ENCODE measurements around the gene SNURF. TPM values are rescaled to one million over a fixed set of nuclear protein-coding genes. Genes with fewer than 3 reads are reported as not detected.

Gene SNURF
- total RNA-seq, 1 experiment from 2014 or later: 50.8 TPM

- ATAC-seq: no peak
- Mint-ChIP-seq H3K9me3 (peaks cover 20% of the 10 kb centered on the region), H3K36me3 (peaks cover 92% of the 10 kb centered on the region), H3K4me3 (peak overlapping the region; percentile 49), H3K4me1 (peaks cover 60% of the 10 kb centered on the region), H3K27me3 (ENCODE audit: low read depth) (peaks cover under 1% of the 10 kb centered on the region; the same call in 1 of the 2 replicates), H3K27ac (peak overlapping the region; percentile 87; the same call in 1 of the 2 replicates)
- TF ChIP-seq ELF4 (CRISPR knock-in tag; IDR thresholded peaks at IDR 0.05; ENCODE audit: low read depth): no peak
- TF ChIP-seq TEAD1 (CRISPR knock-in tag; IDR thresholded peaks at IDR 0.05): no peak
- TF ChIP-seq ESRRA (CRISPR knock-in tag; IDR thresholded peaks at IDR 0.05; ENCODE audit: borderline replicate concordance): no peak
- no peak for TF ChIP-seq ZNF425 (CRISPR knock-in tag; conservative IDR thresholded peaks at IDR 0.05)
- TF ChIP-seq ZNF219 (CRISPR knock-in tag; IDR thresholded peaks at IDR 0.05; ENCODE audit: borderline replicate concordance): no peak
- no peak for TF ChIP-seq RORB (CRISPR knock-in tag; IDR thresholded peaks at IDR 0.05)
- no peak for TF ChIP-seq SP1 (CRISPR knock-in tag; conservative IDR thresholded peaks at IDR 0.05)
- no peak for TF ChIP-seq ZNF232 (CRISPR knock-in tag; IDR thresholded peaks at IDR 0.05)
- no peak for TF ChIP-seq EMX1 (CRISPR knock-in tag; IDR thresholded peaks at IDR 0.05)
- no peak for TF ChIP-seq NR1H2 (CRISPR knock-in tag; IDR thresholded peaks at IDR 0.05)
- TF ChIP-seq ZMAT4 (CRISPR knock-in tag; IDR thresholded peaks at IDR 0.05): no peak
- CTCF ChIA-PET: no interaction called here
- POLR2A ChIA-PET: interaction anchor here (0.6 kb wide), 1 partner anchor 43 kb away, joined by 4 read pairs; no protein-coding TSS in a partner anchor
- no peak for DNase-seq (ENCODE audit: low spot score)
Observed at GRCh38 chr15:24961967-24962366, 7.2 kb downstream of the SNURF start.

- ChIA-PET POLR2A (interaction anchor here (0.6 kb wide), 2 partner anchors 79 to 972 kb away, joined by 3 read pairs; no protein-coding TSS in a partner anchor), CTCF (interaction anchor here (0.6 kb wide), 1 partner anchor 13 kb away, joined by 3 read pairs; no protein-coding TSS in a partner anchor)
- peaks cover 2% of the 10 kb centered on the region; the same call in 1 of the 2 replicates for H3K27me3 Mint-ChIP-seq (ENCODE audit: low read depth)
- peak overlapping the region; percentile 53 for H3K27ac Mint-ChIP-seq
- peak overlapping the region; percentile 45 for H3K4me3 Mint-ChIP-seq
- H3K9me3 Mint-ChIP-seq: peaks cover 20% of the 10 kb centered on the region
- DNase-seq (ENCODE audit: low spot score) (no peak), ATAC-seq (no peak)
- peaks cover 64% of the 10 kb centered on the region for H3K4me1 Mint-ChIP-seq
- peaks cover 90% of the 10 kb centered on the region for H3K36me3 Mint-ChIP-seq
- no peak for TF ChIP-seq NR2C2 (CRISPR knock-in tag; IDR thresholded peaks at IDR 0.05)
- TF ChIP-seq HMGXB4 (CRISPR knock-in tag; IDR thresholded peaks at IDR 0.05): no peak
- no peak for TF ChIP-seq ARID4B (CRISPR knock-in tag; IDR thresholded peaks at IDR 0.05; ENCODE audit: borderline replicate concordance)
- no peak for TF ChIP-seq TEAD4 (CRISPR knock-in tag; IDR thresholded peaks at IDR 0.05)
- no peak for TF ChIP-seq GABPB1 (CRISPR knock-in tag; IDR thresholded peaks at IDR 0.05)
- TF ChIP-seq TP53 (CRISPR knock-in tag; IDR thresholded peaks at IDR 0.05): no peak
- TF ChIP-seq ELF4 (CRISPR knock-in tag; IDR thresholded peaks at IDR 0.05; ENCODE audit: low read depth): no peak
- TF ChIP-seq ATF1 (CRISPR knock-in tag; IDR thresholded peaks at IDR 0.05): no peak
- no peak for TF ChIP-seq AR (CRISPR knock-in tag; IDR thresholded peaks at IDR 0.05)
Observed at GRCh38 chr15:24962880-24963279, 8.1 kb downstream of the SNURF start.

All from WTC11 (cell line).